ENCODE data around the gene BET1. TPM values are rescaled to one million over a fixed set of nuclear protein-coding genes. Genes with fewer than 3 reads are reported as not detected.

The BET1 gene
- total and polyA plus RNA-seq, 2 donors from 2014 or later, result 25.8 to 32.2 TPM

GRCh38 chr7:94043299-94043698 lies 39.1 kb upstream of the BET1 start:
- DNase-seq, result no peak
- intact Hi-C loops (cut with DNase I), result no loop called here

GRCh38 chr7:94042381-94042780 lies 38.2 kb upstream of the BET1 start:
- TF ChIP-seq CTCF (IDR thresholded peaks at IDR 0.05; ENCODE audit: borderline replicate concordance, extremely low read depth, insufficient read depth), result no peak
- H3K4me1 ChIP-seq (ENCODE audit: control insufficient read depth in 2 of 3, insufficient read depth in 2 of 3, low read depth in 1 of 3, low read length in 3 of 3), result no peaks in the 10 kb centered on the region
- no peak overlapping the region for H3K4me3 ChIP-seq (ENCODE audit: low read length in 3 of 3)
- FAIRE-seq (no peak), DNase-seq (no peak)
- no peak overlapping the region for H3K27ac ChIP-seq (ENCODE audit: low read depth in 2 of 2, low read length in 2 of 2)
- no peaks in the 10 kb centered on the region for H3K9me3 ChIP-seq (ENCODE audit: control insufficient read depth in 2 of 3, insufficient read depth in 1 of 3, low read length in 3 of 3)
- no peak overlapping the region for H3K9ac ChIP-seq (ENCODE audit: low read length in 3 of 3)
- intact Hi-C loops (cut with DNase I), result no loop called here
- H3K36me3 ChIP-seq (ENCODE audit: control insufficient read depth in 2 of 3, insufficient read depth in 3 of 3, low read length in 3 of 3), result no peaks in the 10 kb centered on the region
- H3K27me3 ChIP-seq (ENCODE audit: control insufficient read depth, insufficient read depth, low read length), result no peaks in the 10 kb centered on the region

More at GRCh38 chr7:94043299-94043698, 39.1 kb upstream of the BET1 start:
- Histone ChIP-seq H3K9ac (ENCODE audit: low read length in 3 of 3) (no peak overlapping the region), H3K27ac (ENCODE audit: low read depth in 2 of 2, low read length in 2 of 2) (no peak overlapping the region), H3K9me3 (ENCODE audit: control insufficient read depth in 2 of 3, insufficient read depth in 1 of 3, low read length in 3 of 3) (no peaks in the 10 kb centered on the region), H3K4me1 (ENCODE audit: control insufficient read depth in 2 of 3, insufficient read depth in 2 of 3, low read depth in 1 of 3, low read length in 3 of 3) (no peaks in the 10 kb centered on the region), H3K27me3 (ENCODE audit: control insufficient read depth, insufficient read depth, low read length) (no peaks in the 10 kb centered on the region), H3K4me3 (ENCODE audit: low read length in 3 of 3) (no peak overlapping the region), H3K36me3 (ENCODE audit: control insufficient read depth in 2 of 3, insufficient read depth in 3 of 3, low read length in 3 of 3) (no peaks in the 10 kb centered on the region)
- no peak for TF ChIP-seq CTCF (IDR thresholded peaks at IDR 0.05; ENCODE audit: borderline replicate concordance, extremely low read depth, insufficient read depth)
- FAIRE-seq, result no peak

GRCh38 chr7:94041529-94041928 lies 37.4 kb upstream of the BET1 start:
- FAIRE-seq (no peak), DNase-seq (no peak)
- H3K4me3 ChIP-seq (ENCODE audit: low read length in 3 of 3), result no peak overlapping the region
- no peaks in the 10 kb centered on the region for H3K4me1 ChIP-seq (ENCODE audit: control insufficient read depth in 2 of 3, insufficient read depth in 2 of 3, low read depth in 1 of 3, low read length in 3 of 3)
- H3K9me3 ChIP-seq (ENCODE audit: control insufficient read depth in 2 of 3, insufficient read depth in 1 of 3, low read length in 3 of 3), result no peaks in the 10 kb centered on the region
- no peak for TF ChIP-seq CTCF (IDR thresholded peaks at IDR 0.05; ENCODE audit: borderline replicate concordance, extremely low read depth, insufficient read depth)
- H3K27ac ChIP-seq (ENCODE audit: low read depth in 2 of 2, low read length in 2 of 2), result no peak overlapping the region
- H3K36me3 ChIP-seq (ENCODE audit: control insufficient read depth in 2 of 3, insufficient read depth in 3 of 3, low read length in 3 of 3), result no peaks in the 10 kb centered on the region
- H3K9ac ChIP-seq (ENCODE audit: low read length in 3 of 3), result no peak overlapping the region
- intact Hi-C loops (cut with DNase I), result no loop called here
- no peaks in the 10 kb centered on the region for H3K27me3 ChIP-seq (ENCODE audit: control insufficient read depth, insufficient read depth, low read length)

- FAIRE-seq (no peak), DNase-seq (peak in 1 of 5 donors; percentile 11)
- no peak overlapping the region for H3K9ac ChIP-seq (ENCODE audit: low read length in 3 of 3)
- H3K4me3 ChIP-seq (ENCODE audit: low read length in 3 of 3), result no peak overlapping the region
- TF ChIP-seq CTCF (IDR thresholded peaks at IDR 0.05; ENCODE audit: borderline replicate concordance, extremely low read depth, insufficient read depth), result no peak
- H3K36me3 ChIP-seq (ENCODE audit: control insufficient read depth in 2 of 3, insufficient read depth in 3 of 3, low read length in 3 of 3), result no peaks in the 10 kb centered on the region
- no peaks in the 10 kb centered on the region for H3K9me3 ChIP-seq (ENCODE audit: control insufficient read depth in 2 of 3, insufficient read depth in 1 of 3, low read length in 3 of 3)
- H3K27ac ChIP-seq (ENCODE audit: low read depth in 2 of 2, low read length in 2 of 2), result no peak overlapping the region
- H3K4me1 ChIP-seq (ENCODE audit: control insufficient read depth in 2 of 3, insufficient read depth in 2 of 3, low read depth in 1 of 3, low read length in 3 of 3), result no peaks in the 10 kb centered on the region
- intact Hi-C loops (cut with DNase I), result no loop called here
- no peaks in the 10 kb centered on the region for H3K27me3 ChIP-seq (ENCODE audit: control insufficient read depth, insufficient read depth, low read length)
Measured at GRCh38 chr7:94040254-94040653, 36.1 kb upstream of the BET1 start.
